HG02763 (cell line): ENCODE results near the gene LRR1.
A peak's percentile ranks its signal among the peaks of the same experiment; 100 is the strongest.
"Not testable (repeated sequence)": the region's sequence is repeated elsewhere in the genome, so short reads cannot be mapped to it uniquely, and the experiment has no call there.

Experiments
- ATAC-seq: cut with Tn5 transposase; IDR thresholded peaks from one replicate; pipeline ENCODE4 v1.9.1; 2021; ENCODE audit warnings: mild to moderate bottlenecking, moderate library complexity; ENCODE audit not compliant: unreplicated experiment

LRR1 gene

GRCh38 chr14:49585803-49586672 is 12.7 kb upstream of the LRR1 start, which contains the start of gene RPS29:
RPS29 (minus strand) TSS chr14:49586380; CDS start chr14:49586346, 34 bp downstream.
- peak; percentile 89 for ATAC-seq

- ATAC-seq: peak; percentile 31
Observed at GRCh38 chr14:49586673-49587460, 11.9 kb upstream of the LRR1 start.

- no peak for ATAC-seq
Observed at GRCh38 chr14:49589387-49589786, 9.4 kb upstream of the LRR1 start.

- no peak for ATAC-seq
Observed at GRCh38 chr14:49593016-49593415, 5.7 kb upstream of the LRR1 start.

GRCh38 chr14:49594347-49595091 is 4.2 kb upstream of the LRR1 start:
- ATAC-seq: no peak

GRCh38 chr14:49598189-49598484 is 603 bp upstream of the LRR1 start:
- ATAC-seq: no peak

GRCh38 chr14:49607583-49607982 is 8.8 kb downstream of the LRR1 start:
- ATAC-seq: no peak

- no peak for ATAC-seq
Observed at GRCh38 chr14:49612251-49612650, 13.5 kb downstream of the LRR1 start.

GRCh38 chr14:49612671-49613070 is 13.9 kb downstream of the LRR1 start:
- ATAC-seq: no peak

GRCh38 chr14:49614196-49614595 is 15.5 kb downstream of the LRR1 start:
- no peak for ATAC-seq

GRCh38 chr14:49615776-49616175 is 17.0 kb downstream of the LRR1 start:
- ATAC-seq: no peak

GRCh38 chr14:49617852-49618519 is 19.2 kb downstream of the LRR1 start:
- no peak for ATAC-seq

- not testable (repeated sequence) for ATAC-seq
Observed at GRCh38 chr14:49619273-49619672, 20.5 kb downstream of the LRR1 start.

GRCh38 chr14:49619730-49620129 is 21.0 kb downstream of the LRR1 start:
- no peak for ATAC-seq

GRCh38 chr14:49620182-49621113 is 21.7 kb downstream of the LRR1 start, which contains the start of the genes MGAT2 and RPL36AL:
MGAT2 (plus strand) TSS chr14:49620799; CDS start chr14:49621269, 470 bp downstream.
RPL36AL (minus strand) TSS chr14:49620626; CDS start chr14:49619104, 1,522 bp downstream.
- ATAC-seq: peak; percentile 94

GRCh38 chr14:49621114-49621881 is 22.6 kb downstream of the LRR1 start:
- ATAC-seq: peak; percentile 25

- no peak for ATAC-seq
Observed at GRCh38 chr14:49622022-49622607, 23.4 kb downstream of the LRR1 start.

- no peak for ATAC-seq
Observed at GRCh38 chr14:49623387-49623786, 24.6 kb downstream of the LRR1 start.
